NCI-H510A treated with DMSO at 0.1 percent for 48 hours (cell line): ENCODE measurements around the gene ZGPAT.

ENCODE experiments used
- DNase-seq: peaks from one replicate; lab custom pipeline; 2025; lab: John Stamatoyannopoulos, UW

ZGPAT gene

DNA sequence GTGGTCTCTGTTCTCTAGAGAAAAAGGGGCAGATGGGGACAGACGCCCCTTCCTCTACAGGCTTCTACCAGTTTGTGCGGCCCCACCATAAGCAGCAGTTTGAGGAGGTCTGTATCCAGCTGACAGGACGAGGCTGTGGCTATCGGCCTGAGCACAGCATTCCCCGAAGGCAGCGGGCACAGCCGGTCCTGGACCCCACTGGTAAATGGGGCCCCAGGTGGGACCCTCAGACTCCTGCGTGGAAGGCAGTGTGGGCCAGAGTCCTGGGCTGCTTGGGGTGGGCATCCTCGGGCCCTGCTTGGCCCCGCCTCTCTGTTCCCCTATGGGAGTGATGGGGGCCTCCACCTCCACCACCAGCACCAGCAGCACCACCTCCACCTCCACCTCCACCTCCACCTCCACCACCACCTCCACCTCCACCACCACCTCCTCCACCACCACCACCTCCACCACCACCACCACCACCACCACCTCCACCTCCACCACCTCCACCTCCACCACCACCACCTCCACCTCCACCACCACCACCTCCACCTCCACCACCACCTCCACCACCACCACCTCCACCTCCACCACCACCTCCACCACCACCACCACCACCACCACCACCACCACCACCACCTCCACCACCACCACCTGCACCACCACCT lies 14.6 kb upstream of the ZGPAT start:
- DNase-seq, result no peak

DNA sequence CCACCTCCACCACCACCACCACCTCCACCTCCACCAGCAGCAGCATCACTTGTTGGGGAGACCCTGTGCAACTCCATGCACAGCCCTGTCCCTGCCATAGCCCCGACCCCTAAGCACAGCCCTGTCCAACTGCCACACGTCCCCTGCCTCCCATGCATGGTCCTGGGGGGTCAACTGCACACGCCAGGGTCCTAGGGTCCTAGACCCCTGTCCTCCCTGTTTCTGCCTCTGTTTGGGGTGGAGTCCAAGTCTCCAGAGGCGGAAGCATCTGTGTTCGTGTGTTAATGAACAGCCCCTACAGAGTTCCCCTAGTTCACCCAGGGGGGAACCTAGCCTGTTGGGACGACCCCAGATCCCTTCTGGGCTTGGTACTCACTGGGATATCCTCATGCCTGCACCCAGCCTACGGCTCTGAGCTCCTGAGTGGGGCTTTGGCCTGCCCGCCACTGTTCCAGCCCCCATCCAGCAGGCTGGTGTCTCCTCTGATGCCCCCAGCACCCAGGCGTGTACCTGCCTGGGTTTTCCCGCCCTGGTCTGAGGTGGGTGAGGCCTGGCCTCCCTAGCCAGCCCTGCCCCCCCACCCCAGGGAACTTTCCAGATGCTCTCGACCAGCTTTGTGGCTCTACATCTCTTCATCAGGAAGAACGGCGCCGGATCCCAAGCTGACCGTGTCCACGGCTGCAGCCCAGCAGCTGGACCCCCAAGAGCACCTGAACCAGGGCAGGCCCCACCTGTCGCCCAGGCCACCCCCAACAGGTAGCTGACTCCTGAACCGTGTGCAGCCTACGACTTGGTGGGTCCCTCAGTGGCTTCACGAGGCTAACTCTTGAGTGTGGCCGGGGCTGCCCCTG lies 13.9 kb upstream of the ZGPAT start:
- no peak for DNase-seq

- DNase-seq, result no peak
Measured at GRCh38 chr20:63694584-63695423, 13.0 kb upstream of the ZGPAT start.

DNA sequence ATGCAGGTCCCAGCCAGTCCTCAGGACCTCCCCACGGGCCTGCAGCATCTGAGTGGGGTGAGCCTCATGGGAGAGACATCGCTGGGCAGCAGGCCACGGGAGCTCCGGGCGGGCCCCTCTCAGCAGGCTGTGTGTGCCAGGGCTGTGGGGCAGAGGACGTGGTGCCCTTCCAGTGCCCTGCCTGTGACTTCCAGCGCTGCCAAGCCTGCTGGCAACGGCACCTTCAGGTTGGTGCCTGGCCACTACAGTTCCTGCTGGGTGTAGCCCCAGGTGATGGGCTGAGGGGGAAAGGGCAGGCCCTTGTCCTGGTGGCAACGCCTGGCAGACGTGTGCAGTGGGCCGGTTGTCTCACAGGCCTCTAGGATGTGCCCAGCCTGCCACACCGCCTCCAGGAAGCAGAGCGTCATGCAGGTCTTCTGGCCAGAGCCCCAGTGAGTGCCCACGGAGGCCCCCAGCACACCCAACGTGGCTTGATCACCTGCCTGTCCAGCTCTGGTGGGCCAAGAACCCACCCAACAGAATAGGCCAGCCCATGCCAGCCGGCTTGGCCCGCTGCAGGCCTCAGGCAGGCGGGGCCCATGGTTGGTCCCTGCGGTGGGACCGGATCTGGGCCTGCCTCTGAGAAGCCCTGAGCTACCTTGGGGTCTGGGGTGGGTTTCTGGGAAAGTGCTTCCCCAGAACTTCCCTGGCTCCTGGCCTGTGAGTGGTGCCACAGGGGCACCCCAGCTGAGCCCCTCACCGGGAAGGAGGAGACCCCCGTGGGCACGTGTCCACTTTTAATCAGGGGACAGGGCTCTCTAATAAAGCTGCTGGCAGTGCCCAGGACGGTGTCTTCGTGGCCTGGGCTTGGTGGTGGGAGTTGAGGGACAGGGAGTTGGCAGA lies 12.2 kb upstream of the ZGPAT start:
- DNase-seq, result no peak

GRCh38 chr20:63696306-63696627 lies 11.6 kb upstream of the ZGPAT start:
- DNase-seq, result no peak

DNA sequence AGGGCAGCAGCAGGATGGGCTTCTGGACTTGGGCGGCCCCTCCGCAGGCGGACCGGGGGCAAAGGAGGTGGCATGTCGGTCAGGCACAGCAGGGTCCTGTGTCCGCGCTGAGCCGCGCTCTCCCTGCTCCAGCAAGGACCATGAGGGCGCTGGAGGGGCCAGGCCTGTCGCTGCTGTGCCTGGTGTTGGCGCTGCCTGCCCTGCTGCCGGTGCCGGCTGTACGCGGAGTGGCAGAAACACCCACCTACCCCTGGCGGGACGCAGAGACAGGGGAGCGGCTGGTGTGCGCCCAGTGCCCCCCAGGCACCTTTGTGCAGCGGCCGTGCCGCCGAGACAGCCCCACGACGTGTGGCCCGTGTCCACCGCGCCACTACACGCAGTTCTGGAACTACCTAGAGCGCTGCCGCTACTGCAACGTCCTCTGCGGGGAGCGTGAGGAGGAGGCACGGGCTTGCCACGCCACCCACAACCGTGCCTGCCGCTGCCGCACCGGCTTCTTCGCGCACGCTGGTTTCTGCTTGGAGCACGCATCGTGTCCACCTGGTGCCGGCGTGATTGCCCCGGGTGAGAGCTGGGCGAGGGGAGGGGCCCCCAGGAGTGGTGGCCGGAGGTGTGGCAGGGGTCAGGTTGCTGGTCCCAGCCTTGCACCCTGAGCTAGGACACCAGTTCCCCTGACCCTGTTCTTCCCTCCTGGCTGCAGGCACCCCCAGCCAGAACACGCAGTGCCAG lies 11.0 kb upstream of the ZGPAT start, which contains the start of gene TNFRSF6B:
Gene TNFRSF6B (plus strand): TSS at position 25 of the 729 bp plus-strand sequence. CDS start 116 bp downstream, at position 141.
- no peak for DNase-seq

DNA sequence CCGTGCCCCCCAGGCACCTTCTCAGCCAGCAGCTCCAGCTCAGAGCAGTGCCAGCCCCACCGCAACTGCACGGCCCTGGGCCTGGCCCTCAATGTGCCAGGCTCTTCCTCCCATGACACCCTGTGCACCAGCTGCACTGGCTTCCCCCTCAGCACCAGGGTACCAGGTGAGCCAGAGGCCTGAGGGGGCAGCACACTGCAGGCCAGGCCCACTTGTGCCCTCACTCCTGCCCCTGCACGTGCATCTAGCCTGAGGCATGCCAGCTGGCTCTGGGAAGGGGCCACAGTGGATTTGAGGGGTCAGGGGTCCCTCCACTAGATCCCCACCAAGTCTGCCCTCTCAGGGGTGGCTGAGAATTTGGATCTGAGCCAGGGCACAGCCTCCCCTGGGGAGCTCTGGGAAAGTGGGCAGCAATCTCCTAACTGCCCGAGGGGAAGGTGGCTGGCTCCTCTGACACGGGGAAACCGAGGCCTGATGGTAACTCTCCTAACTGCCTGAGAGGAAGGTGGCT lies 10.4 kb upstream of the ZGPAT start:
- DNase-seq, result no peak

GRCh38 chr20:63697868-63698545 lies 9.8 kb upstream of the ZGPAT start:
- no peak for DNase-seq

DNA sequence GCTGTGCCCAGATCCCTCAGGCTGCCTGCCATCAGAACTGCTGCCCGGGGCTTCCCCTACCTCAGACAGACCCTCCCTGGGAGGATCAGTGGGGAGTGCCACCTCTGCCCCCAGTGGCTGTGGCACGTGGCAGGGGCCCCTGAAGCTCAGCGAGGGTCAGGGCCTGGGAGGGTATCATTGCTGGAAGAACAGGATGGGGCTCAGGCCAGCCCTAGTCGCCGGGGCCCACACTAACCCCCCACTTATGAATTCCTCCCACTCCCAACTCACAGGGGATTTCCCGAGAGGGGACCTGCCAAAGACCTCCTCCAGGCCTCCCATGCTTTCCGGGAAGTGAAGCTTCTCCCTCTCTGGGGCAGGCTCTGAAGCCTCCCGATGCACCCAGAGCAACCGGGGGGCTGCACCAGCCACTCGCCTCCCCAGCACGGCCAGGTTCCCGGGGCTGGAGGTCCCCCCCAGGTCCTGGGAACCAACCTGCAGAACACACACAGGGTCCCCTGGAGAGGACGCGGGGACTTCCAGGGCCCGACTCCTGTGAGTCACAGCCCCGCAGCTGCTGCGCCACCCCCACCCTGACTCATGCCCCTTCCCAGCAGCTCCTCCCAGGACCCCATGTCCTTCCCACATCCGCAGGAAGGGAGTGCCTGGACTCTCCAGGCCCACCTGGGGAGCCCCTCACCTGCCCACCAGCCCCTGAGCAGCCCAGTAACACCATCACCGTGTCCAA lies 8.9 kb upstream of the ZGPAT start:
- DNase-seq, result no peak

GRCh38 chr20:63699466-63700198 lies 8.2 kb upstream of the ZGPAT start:
- DNase-seq, result no peak

DNA sequence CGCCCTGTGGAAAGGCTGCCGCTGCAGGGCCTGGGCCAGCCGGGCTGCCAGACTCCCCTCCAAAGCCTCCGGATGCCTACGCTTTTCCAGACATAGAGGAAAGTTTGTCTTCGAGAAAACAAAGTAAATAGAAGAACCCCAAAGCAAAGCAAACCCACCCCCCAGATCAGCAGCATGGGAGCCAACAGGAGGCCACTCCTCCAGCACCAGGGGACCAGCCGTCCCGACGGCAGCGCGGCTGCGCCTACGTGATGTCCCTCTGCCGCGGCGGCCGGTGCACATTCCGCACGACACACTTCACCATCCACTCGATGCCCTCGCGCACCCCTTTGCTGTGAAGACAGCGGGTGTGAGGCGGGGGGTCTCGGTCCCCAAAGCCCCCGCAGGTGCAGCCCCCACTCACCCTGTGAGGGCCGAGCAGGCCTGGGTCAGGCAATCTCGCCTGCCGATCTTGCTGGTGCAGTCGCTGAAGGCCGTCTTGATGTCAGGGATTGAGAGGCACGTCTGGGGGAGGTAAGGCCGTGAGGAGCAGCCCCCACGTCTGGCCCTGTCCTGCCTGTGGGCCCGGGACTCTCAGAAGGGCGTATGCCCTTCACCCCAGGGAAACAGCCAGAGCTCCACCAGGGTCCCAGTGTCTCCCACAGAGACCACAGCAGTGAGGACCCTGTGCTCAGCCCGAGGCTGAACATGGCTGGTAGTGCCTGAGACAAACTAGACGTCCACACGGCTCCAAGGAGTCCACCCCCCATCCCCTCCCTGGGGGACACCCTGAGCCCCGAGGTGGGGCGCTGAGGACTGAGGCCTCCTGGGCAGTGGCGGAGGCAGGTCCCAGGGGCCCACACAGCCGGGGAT lies 7.4 kb upstream of the ZGPAT start:
- no peak for DNase-seq

DNA sequence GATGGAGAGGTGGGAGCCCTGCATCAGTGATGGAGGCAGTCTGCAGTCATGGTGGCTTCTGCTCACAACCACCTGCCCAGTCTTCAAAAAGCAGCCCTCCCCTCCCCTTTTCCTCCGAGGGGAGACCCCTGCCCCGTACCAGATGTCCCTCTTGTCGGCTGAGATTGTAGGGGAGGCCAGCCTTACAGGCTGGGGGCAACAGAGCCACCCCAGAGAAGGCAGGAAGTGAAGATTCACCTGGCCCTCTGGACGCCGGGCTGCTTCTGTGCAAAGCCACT lies 6.8 kb upstream of the ZGPAT start:
- no peak for DNase-seq

- no peak for DNase-seq
Measured at GRCh38 chr20:63701329-63702035, 6.4 kb upstream of the ZGPAT start.

- DNase-seq, result no peak
Measured at GRCh38 chr20:63702036-63702665, 5.7 kb upstream of the ZGPAT start.

GRCh38 chr20:63702751-63703470 lies 4.9 kb upstream of the ZGPAT start:
- DNase-seq, result no peak

- no peak for DNase-seq
Measured at GRCh38 chr20:63703471-63703975, 4.3 kb upstream of the ZGPAT start.
